Activated CD4-positive, alpha-beta T cell treated with anti-CD3 and anti-CD28 coated beads for 1 hour (primary cell): ENCODE results near the gene KDM1B.
"Not testable (repeated sequence)": the region's sequence is repeated elsewhere in the genome, so short reads cannot be mapped to it uniquely, and the experiment has no call there.

ENCODE experiments used
- DNase-seq: peaks from one replicate; pipeline ENCODE4 v3.0.0-alpha.2; 2020

KDM1B gene

GRCh38 chr6:18189196-18189595 is 34.0 kb downstream of the KDM1B start:
- no peak for DNase-seq

DNA sequence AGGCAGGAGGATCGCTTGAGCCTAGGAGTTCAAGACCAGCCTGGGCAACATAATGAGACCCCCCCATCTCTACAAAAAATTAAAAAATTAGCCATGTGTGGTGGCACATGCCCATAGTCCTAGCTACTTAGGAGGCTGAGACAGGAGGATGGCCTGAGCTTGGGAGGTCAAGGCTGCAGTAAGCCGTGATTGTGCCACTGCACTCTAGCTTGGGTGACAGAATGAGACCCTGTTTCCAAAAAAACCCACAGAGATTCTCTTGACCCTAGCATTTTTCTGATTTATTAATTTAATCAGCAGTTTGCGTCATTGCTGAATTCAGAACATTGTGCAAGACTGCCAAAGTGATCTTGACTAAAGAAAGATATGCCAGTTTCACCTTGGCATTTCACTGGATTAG is 36.8 kb downstream of the KDM1B start:
- DNase-seq = no peak

DNA sequence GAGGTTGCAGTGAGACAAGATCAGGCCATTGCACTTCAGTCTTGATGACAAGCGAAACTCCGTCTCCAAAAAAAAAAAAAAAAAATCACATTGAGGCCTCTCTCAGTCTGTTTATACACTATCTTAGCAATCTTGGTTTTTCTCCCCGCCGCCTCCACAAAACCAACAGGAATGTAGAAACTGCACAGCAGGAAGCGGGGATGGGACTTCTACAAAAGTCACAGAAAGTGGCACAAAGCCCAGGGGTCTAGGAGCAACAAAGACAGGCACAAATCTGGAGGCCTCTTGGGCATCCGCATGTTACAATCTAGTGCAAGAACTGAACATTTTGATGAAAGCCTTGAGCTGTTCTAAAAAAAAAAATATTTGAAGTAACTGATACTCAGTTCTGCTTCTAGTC is 48.6 kb downstream of the KDM1B start:
- no peak for DNase-seq

DNA sequence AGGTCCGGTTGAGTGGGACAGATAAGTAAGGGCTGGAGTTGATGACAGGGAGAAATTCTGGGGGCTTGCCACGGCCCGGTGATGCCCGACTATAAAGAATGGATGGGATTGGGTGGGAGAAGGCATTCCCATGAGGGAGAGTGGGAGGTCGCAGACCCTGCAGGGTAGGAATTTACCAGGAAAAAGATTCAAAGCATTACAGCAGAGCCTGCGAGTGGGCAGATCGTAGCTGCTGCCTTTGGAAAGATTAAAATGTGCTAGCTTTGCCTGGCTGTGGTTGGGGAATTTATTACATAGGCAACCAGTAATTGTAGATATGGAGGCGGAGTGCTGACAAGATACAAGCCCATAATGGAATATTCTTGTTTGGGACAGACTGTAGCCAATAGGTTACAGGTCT is 49.5 kb downstream of the KDM1B start:
- no peak for DNase-seq

DNA sequence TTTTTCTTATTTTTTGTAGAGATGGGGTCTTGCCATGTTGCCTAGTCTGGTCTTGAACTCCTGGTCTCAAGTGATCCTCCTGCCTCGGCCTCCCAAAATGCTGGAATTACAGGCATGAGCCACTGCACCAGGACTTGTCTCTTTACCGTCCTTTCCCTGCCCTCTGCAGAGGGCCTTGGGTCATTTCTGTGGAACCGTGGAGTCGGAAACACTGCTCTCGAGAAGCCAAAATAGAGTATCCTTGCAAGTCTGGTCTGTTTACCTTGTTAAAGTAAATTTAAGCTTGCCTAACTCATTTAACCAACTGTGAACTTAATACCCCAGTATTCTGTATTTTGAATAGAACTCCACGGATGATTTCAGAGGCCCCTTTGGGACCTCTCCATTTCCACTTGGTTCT is 51.4 kb downstream of the KDM1B start:
- no peak for DNase-seq

GRCh38 chr6:18207438-18207837 is 52.2 kb downstream of the KDM1B start:
- no peak for DNase-seq

DNA sequence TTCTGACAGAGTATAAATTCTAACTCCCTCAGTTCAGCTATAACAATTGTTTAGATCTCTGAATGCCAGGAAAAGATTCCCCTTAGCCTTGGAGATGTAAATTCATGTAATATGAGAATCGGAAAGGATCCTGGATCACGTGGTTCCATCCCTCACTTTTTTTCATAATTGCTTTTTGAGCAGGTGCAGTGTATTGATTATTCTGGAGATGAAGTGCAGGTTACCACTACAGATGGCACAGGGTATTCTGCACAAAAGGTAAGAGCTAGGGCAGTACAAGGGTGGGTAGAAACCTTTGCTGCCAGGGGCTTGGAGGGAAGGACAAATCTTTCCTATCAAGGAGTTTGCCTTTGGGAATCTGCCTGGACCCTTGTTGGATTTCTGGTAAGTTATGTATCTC is 52.7 kb downstream of the KDM1B start:
- no peak for DNase-seq

GRCh38 chr6:18208778-18209177 is 53.6 kb downstream of the KDM1B start:
- DNase-seq = not testable (repeated sequence)

GRCh38 chr6:18209539-18210197 is 54.4 kb downstream of the KDM1B start:
- no peak for DNase-seq

DNA sequence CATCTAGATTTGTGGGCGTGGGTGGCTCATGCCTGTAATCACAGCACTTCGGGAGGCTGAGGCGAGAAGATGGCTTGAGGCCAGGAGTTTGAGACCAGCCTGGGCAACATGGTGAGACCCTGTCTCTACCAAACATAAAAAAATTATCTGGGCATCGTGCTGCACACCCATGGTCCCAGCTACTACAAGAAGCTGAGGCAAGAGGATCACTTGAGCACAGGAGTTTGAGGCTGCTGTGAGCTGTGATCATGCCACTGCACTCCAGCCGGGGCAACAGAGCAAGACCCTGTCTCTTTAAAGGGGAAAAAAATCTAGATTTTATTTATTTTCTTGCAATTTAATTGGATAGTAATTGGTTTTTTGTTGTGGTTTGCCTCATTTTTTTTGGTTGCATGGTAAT is 55.5 kb downstream of the KDM1B start:
- DNase-seq = no peak

GRCh38 chr6:18211338-18211737 is 56.1 kb downstream of the KDM1B start:
- no peak for DNase-seq

DNA sequence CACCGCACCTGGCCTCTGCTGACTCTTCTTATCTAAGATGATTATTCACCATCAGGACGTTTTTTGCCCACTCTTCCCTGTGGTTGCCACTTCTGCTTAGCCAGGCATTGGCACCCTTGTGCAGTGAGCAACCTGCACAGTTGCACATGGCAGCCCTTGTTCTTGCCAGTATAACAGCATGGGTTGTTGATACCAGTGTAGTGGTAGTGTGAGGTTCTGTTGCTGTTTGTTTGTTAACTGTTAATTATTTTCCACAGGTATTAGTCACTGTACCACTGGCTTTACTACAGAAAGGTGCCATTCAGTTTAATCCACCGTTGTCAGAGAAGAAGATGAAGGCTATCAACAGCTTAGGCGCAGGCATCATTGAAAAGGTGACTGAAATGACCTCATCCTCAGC is 57.0 kb downstream of the KDM1B start:
- DNase-seq = no peak

DNA sequence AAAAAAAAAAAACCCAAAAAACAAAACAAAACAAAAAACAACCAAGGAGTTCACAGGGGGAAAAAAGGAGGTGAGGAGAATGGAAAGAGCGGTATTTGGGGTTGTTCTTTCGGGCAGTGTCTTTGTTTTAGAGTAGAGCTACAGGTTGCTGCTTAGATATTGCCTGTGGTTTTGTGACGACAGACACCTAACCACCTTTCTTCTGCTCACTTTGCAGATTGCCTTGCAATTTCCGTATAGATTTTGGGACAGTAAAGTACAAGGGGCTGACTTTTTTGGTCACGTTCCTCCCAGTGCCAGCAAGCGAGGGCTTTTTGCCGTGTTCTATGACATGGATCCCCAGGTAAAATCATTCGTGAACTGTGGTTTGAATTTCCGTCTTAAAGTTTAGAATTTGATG is 58.2 kb downstream of the KDM1B start:
- no peak for DNase-seq

- DNase-seq = no peak
Observed at GRCh38 chr6:18214003-18214402, 58.8 kb downstream of the KDM1B start.

DNA sequence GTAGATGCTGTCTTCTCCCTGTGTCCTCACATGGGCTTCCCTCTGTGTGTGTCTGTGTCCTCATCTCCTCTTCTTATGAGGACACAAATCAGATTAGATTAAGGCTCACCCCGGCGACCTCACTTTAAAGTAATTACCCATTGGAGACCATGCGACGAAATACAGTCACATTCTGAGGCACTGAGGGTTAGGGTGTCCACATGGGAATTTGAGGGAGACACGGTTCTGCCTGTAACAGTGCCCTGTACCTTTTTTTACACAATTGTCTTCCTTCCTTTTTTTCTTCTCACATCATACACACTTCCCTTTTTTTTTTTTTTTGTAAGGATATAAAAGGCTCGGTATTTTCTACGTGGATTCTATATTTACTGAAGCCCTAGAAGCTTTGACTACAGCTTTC is 60.2 kb downstream of the KDM1B start:
- no peak for DNase-seq

DNA sequence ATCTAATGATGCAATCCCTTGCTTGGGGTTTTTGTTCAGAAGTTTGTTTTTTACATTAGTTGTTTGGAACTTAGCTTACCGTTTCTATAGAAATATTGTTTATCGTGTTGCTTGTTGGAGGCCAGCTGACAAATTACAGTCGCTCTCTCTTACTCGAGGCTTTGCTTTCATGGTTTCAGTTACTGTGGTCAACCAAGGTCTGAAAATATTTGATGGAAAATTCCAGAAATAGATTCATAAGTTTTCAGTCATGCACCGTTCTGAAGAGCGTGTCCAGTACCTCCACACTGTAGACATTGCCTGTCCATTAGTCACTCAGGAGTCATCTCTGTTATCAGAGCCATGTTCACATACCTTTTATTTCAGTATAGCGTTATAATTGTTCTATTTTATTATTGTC is 61.2 kb downstream of the KDM1B start:
- DNase-seq = no peak

DNA sequence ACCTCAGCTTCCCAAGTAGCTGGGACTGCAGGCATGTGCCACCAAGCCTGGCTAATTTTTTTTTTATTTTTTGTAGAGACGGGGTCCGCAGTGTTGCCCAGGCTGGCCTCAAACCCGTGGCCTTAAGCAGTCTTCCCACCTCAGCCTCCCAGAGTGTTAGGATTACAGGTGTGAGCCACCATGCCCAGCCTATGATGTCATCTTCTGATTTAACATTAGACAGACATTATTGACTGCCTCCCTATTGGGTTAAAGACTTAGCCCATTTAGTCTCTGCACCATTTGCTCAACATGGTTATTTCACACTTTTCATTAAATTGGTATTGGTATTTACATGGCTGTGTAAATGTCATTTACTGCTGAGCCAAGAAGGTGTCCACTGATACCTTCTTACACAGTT is 63.0 kb downstream of the KDM1B start:
- no peak for DNase-seq

GRCh38 chr6:18219591-18219990 is 64.4 kb downstream of the KDM1B start:
- no peak for DNase-seq

DNA sequence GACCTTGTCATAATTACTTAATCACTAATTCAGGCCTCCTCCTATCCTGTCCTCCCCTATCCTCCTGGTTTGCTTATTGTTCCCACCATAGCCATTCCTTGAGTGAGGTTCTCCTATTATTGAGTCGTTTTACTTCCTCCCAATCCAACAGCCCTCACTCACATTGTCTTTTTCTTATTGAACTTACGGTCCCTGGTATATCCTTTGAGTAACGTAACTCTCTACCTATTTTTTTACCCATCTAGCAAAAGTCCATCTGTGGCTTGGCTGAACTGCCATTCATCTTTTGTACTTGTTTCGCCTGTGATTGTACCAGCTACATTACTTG is 66.0 kb downstream of the KDM1B start:
- DNase-seq = no peak

GRCh38 chr6:18226451-18227105 is 71.4 kb downstream of the KDM1B start:
- DNase-seq = not testable (repeated sequence)

- DNase-seq = not testable (repeated sequence)
Observed at GRCh38 chr6:18227166-18227565, 71.9 kb downstream of the KDM1B start.

DNA sequence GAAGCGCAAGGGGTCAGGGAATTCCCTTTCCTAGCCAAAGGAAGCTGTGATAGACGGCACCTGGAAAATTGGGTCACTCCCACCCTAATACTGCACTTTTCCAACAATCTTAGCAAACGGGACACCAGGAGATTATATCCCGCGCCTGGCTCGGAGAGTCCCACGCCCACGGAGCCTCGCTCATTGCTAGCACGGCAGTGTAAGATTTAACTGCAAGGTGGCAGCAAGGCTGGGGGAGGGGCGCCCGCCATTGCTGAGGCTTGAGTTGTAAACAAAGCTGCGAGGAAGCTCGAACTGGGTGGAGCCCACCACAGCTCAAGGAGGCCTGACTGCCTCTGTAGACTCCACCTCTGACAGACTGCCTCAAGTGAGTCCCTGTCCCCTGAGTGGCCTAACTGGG is 73.4 kb downstream of the KDM1B start:
- DNase-seq = not testable (repeated sequence)

GRCh38 chr6:18231856-18232255 is 76.6 kb downstream of the KDM1B start:
- not testable (repeated sequence) for DNase-seq

- DNase-seq = not testable (repeated sequence)
Observed at GRCh38 chr6:18233770-18234169, 78.5 kb downstream of the KDM1B start.

DNA sequence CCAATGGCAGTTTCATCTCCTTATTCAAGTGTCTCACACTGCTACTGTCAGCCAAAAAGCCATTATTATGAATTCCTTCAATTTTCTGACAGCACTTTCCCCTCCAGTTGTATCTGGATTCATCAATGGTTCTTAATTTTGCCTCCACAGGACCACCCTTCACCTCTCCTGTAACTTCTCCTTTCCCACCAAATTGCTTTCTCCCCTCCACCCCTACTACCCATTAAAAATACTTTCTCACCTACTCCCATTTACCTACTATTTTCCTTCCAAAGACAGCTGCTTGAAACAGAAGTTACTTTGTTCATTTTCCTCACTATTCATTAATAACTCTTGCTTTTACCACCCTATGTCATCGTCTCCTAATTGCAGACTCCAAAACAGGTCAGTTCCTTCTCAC is 79.3 kb downstream of the KDM1B start:
- no peak for DNase-seq
